ENCODE data around the gene OXNAD1. TPM values are rescaled to one million over a fixed set of nuclear protein-coding genes. Genes with fewer than 3 reads are reported as not detected.

OXNAD1 gene
- total and polyA plus RNA-seq, 2 experiments from 2014 or later: 9.8 to 10.8 TPM

- H3K4me2 ChIP-seq (ENCODE audit: unreplicated experiment): no peak overlapping the region
- H2AFZ ChIP-seq: no peak overlapping the region
- H3F3A ChIP-seq (ENCODE audit: insufficient read depth): peaks cover 14% of the 10 kb centered on the region
- H3K79me2 ChIP-seq (ENCODE audit: insufficient read depth): no peaks in the 10 kb centered on the region
- no peaks in the 10 kb centered on the region for H3K9me2 ChIP-seq (ENCODE audit: insufficient read depth)
- H3K4me3 ChIP-seq: no peak overlapping the region
- no peak overlapping the region for H3K27ac ChIP-seq
- H3K36me3 ChIP-seq (ENCODE audit: low read depth): no peaks in the 10 kb centered on the region; the same call in 1 of the 2 replicates
- no peak overlapping the region for H3K9ac ChIP-seq
- no peak for DNase-seq
- no peaks in the 10 kb centered on the region for H4K20me1 ChIP-seq (ENCODE audit: insufficient read depth)
- peaks cover 10% of the 10 kb centered on the region for H3K4me1 ChIP-seq (ENCODE audit: insufficient read depth)
- no peak for TF ChIP-seq EZH2 (IDR thresholded peaks at IDR 0.05; ENCODE audit: insufficient read depth, poor library complexity, severe bottlenecking)
- no peak for TF ChIP-seq EZH2phosphoT487 (IDR thresholded peaks at IDR 0.05; ENCODE audit: insufficient read depth, low read depth)
- H3K9me3 ChIP-seq (ENCODE audit: low read depth): no peaks in the 10 kb centered on the region
- WGBS, 2 experiments (ENCODE audit: low coverage in 1 of 2, low lambda C conversion rate in 2 of 2, missing lambda C conversion rate in 2 of 2): 91 to 93% methylated on average over 6 of the region's 6 CpGs
- no peaks in the 10 kb centered on the region for H3K27me3 ChIP-seq (replicated peaks; ENCODE audit: insufficient read depth)
- in situ Hi-C loops (cut with MboI): no loop called here
These were observed 63.1 kb downstream of the OXNAD1 start for GRCh38 chr3:16328124-16328523.

GRCh38 chr3:16329036-16329825 is 64.2 kb downstream of the OXNAD1 start:
- in situ Hi-C loops (cut with MboI): no loop called here
- no peak overlapping the region for H2AFZ ChIP-seq
- H3F3A ChIP-seq (ENCODE audit: insufficient read depth): peaks cover 23% of the 10 kb centered on the region
- H3K27ac ChIP-seq: no peak overlapping the region
- no peaks in the 10 kb centered on the region; the same call in 1 of the 2 replicates for H3K36me3 ChIP-seq (ENCODE audit: low read depth)
- no peak overlapping the region for H3K4me2 ChIP-seq (ENCODE audit: unreplicated experiment)
- peaks cover 18% of the 10 kb centered on the region for H3K4me1 ChIP-seq (ENCODE audit: insufficient read depth)
- H3K27me3 ChIP-seq (replicated peaks; ENCODE audit: insufficient read depth): no peaks in the 10 kb centered on the region
- no peak overlapping the region for H3K4me3 ChIP-seq
- no peaks in the 10 kb centered on the region for H3K9me3 ChIP-seq (ENCODE audit: low read depth)
- DNase-seq: no peak
- no peaks in the 10 kb centered on the region for H4K20me1 ChIP-seq (ENCODE audit: insufficient read depth)
- TF ChIP-seq EZH2 (IDR thresholded peaks at IDR 0.05; ENCODE audit: insufficient read depth, poor library complexity, severe bottlenecking): no peak
- TF ChIP-seq EZH2phosphoT487 (IDR thresholded peaks at IDR 0.05; ENCODE audit: insufficient read depth, low read depth): no peak
- no peak overlapping the region for H3K9ac ChIP-seq
- H3K79me2 ChIP-seq (ENCODE audit: insufficient read depth): no peaks in the 10 kb centered on the region
- 91 to 94% methylated on average over 15 of the region's 15 CpGs for WGBS, 2 experiments (ENCODE audit: low coverage in 1 of 2, low lambda C conversion rate in 2 of 2, missing lambda C conversion rate in 2 of 2)
- no peaks in the 10 kb centered on the region for H3K9me2 ChIP-seq (ENCODE audit: insufficient read depth)

- TF ChIP-seq EZH2 (IDR thresholded peaks at IDR 0.05; ENCODE audit: insufficient read depth, poor library complexity, severe bottlenecking): no peak
- no peak for TF ChIP-seq EZH2phosphoT487 (IDR thresholded peaks at IDR 0.05; ENCODE audit: insufficient read depth, low read depth)
- Histone ChIP-seq H3K27ac (no peak overlapping the region), H3K79me2 (ENCODE audit: insufficient read depth) (no peaks in the 10 kb centered on the region)
These were observed 64.8 kb downstream of the OXNAD1 start for GRCh38 chr3:16329826-16330129.

GRCh38 chr3:16330351-16330750 is 65.3 kb downstream of the OXNAD1 start:
- no peaks in the 10 kb centered on the region; the same call in 1 of the 2 replicates for H3K36me3 ChIP-seq (ENCODE audit: low read depth)
- H3K27me3 ChIP-seq (replicated peaks; ENCODE audit: insufficient read depth): no peaks in the 10 kb centered on the region
- WGBS, 2 experiments (ENCODE audit: low coverage in 1 of 2, low lambda C conversion rate in 2 of 2, missing lambda C conversion rate in 2 of 2): 94 to 96% methylated on average over 4 of the region's 4 CpGs
- peaks cover 28% of the 10 kb centered on the region for H3F3A ChIP-seq (ENCODE audit: insufficient read depth)
- in situ Hi-C loops (cut with MboI): no loop called here
- H3K9me3 ChIP-seq (ENCODE audit: low read depth): no peaks in the 10 kb centered on the region
- no peaks in the 10 kb centered on the region for H3K9me2 ChIP-seq (ENCODE audit: insufficient read depth)
- H3K4me3 ChIP-seq: no peak overlapping the region
- no peak overlapping the region for H2AFZ ChIP-seq
- H3K4me2 ChIP-seq (ENCODE audit: unreplicated experiment): no peak overlapping the region
- H3K79me2 ChIP-seq (ENCODE audit: insufficient read depth): no peaks in the 10 kb centered on the region
- no peak for DNase-seq
- no peak for TF ChIP-seq EZH2phosphoT487 (IDR thresholded peaks at IDR 0.05; ENCODE audit: insufficient read depth, low read depth)
- no peak for TF ChIP-seq EZH2 (IDR thresholded peaks at IDR 0.05; ENCODE audit: insufficient read depth, poor library complexity, severe bottlenecking)
- H3K4me1 ChIP-seq (ENCODE audit: insufficient read depth): peaks cover 21% of the 10 kb centered on the region
- H3K9ac ChIP-seq: no peak overlapping the region
- no peak overlapping the region for H3K27ac ChIP-seq
- no peaks in the 10 kb centered on the region for H4K20me1 ChIP-seq (ENCODE audit: insufficient read depth)

More at GRCh38 chr3:16329826-16330129, 64.8 kb downstream of the OXNAD1 start:
- in situ Hi-C loops (cut with MboI): no loop called here
- peaks cover 18% of the 10 kb centered on the region for H3K4me1 ChIP-seq (ENCODE audit: insufficient read depth)
- H3F3A ChIP-seq (ENCODE audit: insufficient read depth): peaks cover 28% of the 10 kb centered on the region
- no peaks in the 10 kb centered on the region for H4K20me1 ChIP-seq (ENCODE audit: insufficient read depth)
- H2AFZ ChIP-seq: no peak overlapping the region
- H3K4me2 ChIP-seq (ENCODE audit: unreplicated experiment): no peak overlapping the region
- H3K4me3 ChIP-seq: no peak overlapping the region
- no peaks in the 10 kb centered on the region for H3K9me3 ChIP-seq (ENCODE audit: low read depth)
- H3K27me3 ChIP-seq (replicated peaks; ENCODE audit: insufficient read depth): no peaks in the 10 kb centered on the region
- no peaks in the 10 kb centered on the region; the same call in 1 of the 2 replicates for H3K36me3 ChIP-seq (ENCODE audit: low read depth)
- no peak for DNase-seq
- WGBS, 2 experiments (ENCODE audit: low coverage in 1 of 2, low lambda C conversion rate in 2 of 2, missing lambda C conversion rate in 2 of 2): 94 to 95% methylated on average over 9 of the region's 9 CpGs
- H3K9ac ChIP-seq: no peak overlapping the region
- no peaks in the 10 kb centered on the region for H3K9me2 ChIP-seq (ENCODE audit: insufficient read depth)

Data from GM23248 (cell line).